BJ (cell line): ENCODE data around the gene EYA3. TPM values are rescaled to one million over a fixed set of nuclear protein-coding genes. Genes with fewer than 3 reads are reported as not detected.

Experiments used
- CTCF ChIA-PET: fragments of 350-600 bp; formaldehyde crosslinking; extraction: SDS; loops from one replicate; lab custom pipeline; 2021; ENCODE audit warnings: antibody characterized with exemption, inconsistent platforms; lab: Yijun Ruan, JAX
- POLR2A ChIA-PET: fragments of 300-600 bp; sonication (Branson Sonifier 250); formaldehyde crosslinking; extraction: SDS; loops from one replicate; lab custom pipeline; 2021; ENCODE audit warnings: antibody characterized with exemption; lab: Charles Lee
- DNase-seq: peaks from one replicate; pipeline ENCODE4 v3.0.0-alpha.2; 2011; ENCODE audit warnings: low read depth
- H3K27me3 ChIP-seq: 2 replicates; pipeline ENCODE4 v1.6.0; 2011; ENCODE audit warnings: low read length; ENCODE audit not compliant: control insufficient read depth, insufficient read depth
- H3K36me3 ChIP-seq: 2 replicates; pipeline ENCODE4 v1.5.1; 2011; ENCODE audit warnings: low read length; ENCODE audit not compliant: control insufficient read depth, insufficient read depth
- H3K4me3 ChIP-seq: 2 replicates; pipeline ENCODE4 v1.5.1; 2011; ENCODE audit warnings: low read depth, mild to moderate bottlenecking, control low read depth, low read length
- polyA plus RNA-seq: library from polyadenylated mRNA; depleted of rRNA; stranded (reverse); fragments of >200 nt; gene quantifications from 2 replicates; pipeline ENCODE4 v1.2.3, GENCODE V29; 2011; rRNA removed
- small RNA-seq: library from RNA; depleted of rRNA; stranded (forward); fragments of <200 nt; gene quantifications from one replicate; pipeline ENCODE3, GENCODE V24; 2012; ENCODE audit warnings: low replicate concordance, low read depth; ENCODE audit not compliant: insufficient read length
- TF ChIP-seq, protein P1 (sequence below): IDR thresholded peaks from 2 replicates; pipeline ENCODE4 v1.5.1; 2011; ENCODE audit warnings: low read depth, mild to moderate bottlenecking, control low read depth, inconsistent platforms, low read length, moderate library complexity; ENCODE audit not compliant: insufficient read depth

Gene EYA3
- polyA plus RNA-seq, 1 experiment, result 8.6 TPM

DNA sequence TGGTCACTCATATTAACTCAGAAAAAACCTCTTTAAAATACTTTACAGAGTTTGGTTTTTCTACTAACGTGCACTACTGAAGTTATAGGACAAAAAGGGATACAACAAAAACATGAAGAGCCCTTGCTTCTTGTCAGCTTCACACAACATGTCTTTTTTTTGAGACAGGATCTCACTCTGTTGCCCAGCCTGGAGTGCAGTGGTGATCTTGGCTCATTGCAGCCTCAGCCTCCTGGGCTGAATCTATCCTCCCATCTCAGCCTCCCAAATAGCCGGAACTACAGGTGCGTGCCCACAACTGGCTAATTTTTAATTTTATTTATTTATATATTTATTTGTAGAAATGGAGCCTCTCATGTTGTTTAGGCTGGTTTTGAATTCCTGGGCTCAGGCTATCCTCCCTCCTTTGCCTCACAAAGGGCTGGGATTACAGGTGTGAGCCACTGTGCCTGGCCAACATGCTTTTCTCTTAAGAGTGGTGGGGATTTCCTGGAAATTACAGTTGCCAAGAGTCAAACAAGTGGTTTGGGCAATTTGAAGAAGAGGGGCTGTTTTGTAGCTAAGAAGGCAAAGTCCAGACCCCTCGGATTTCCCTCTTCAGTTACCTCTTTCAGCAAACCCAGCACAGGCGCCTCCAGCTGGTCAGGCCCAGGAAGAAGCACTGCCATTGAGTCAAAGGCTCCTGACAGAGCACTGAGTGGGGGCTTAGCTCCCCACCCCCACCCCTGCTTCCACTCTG lies 160.0 kb downstream of the EYA3 start:
- TF ChIP-seq, protein P1, sequence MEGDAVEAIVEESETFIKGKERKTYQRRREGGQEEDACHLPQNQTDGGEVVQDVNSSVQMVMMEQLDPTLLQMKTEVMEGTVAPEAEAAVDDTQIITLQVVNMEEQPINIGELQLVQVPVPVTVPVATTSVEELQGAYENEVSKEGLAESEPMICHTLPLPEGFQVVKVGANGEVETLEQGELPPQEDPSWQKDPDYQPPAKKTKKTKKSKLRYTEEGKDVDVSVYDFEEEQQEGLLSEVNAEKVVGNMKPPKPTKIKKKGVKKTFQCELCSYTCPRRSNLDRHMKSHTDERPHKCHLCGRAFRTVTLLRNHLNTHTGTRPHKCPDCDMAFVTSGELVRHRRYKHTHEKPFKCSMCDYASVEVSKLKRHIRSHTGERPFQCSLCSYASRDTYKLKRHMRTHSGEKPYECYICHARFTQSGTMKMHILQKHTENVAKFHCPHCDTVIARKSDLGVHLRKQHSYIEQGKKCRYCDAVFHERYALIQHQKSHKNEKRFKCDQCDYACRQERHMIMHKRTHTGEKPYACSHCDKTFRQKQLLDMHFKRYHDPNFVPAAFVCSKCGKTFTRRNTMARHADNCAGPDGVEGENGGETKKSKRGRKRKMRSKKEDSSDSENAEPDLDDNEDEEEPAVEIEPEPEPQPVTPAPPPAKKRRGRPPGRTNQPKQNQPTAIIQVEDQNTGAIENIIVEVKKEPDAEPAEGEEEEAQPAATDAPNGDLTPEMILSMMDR, result no peak
- no peak for DNase-seq
- POLR2A ChIA-PET, result no interaction called here
- Histone ChIP-seq H3K36me3 (no peaks in the 10 kb centered on the region), H3K4me3 (no peak overlapping the region), H3K27me3 (peaks cover 3% of the 10 kb centered on the region; the same call in 1 of the 2 replicates)
- CTCF ChIA-PET, result interaction anchor here (1.2 kb wide), 1 partner anchor 13 kb away, joined by 6 read pairs; no protein-coding TSS in a partner anchor

DNA sequence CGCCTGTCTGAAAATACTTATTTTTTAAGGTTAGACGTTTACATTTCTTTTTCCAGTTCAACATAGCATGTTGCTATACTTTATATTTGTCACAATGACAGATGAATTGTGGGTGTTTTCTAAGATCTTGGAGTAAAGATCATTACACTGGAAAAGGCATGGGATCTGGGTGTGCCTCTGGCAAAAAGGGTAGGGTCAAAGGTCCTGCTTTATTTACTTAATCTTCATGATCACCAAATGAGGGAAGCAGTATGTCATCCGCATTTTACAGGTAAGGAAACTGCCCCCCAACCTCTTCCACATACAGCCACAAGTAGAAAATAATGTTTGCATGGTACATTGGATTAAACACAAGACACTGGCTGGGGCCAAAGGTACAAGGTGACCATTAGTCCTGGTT lies 166.1 kb downstream of the EYA3 start:
- Histone ChIP-seq H3K27me3 (peaks cover 3% of the 10 kb centered on the region; the same call in 1 of the 2 replicates), H3K36me3 (no peaks in the 10 kb centered on the region), H3K4me3 (no peak overlapping the region)
- TF ChIP-seq, protein P1, result no peak
- ChIA-PET POLR2A (no interaction called here), CTCF (no interaction called here)
- DNase-seq, result no peak

Small RNAs within 50 kb of the gene (small RNA-seq; reads per million reads assigned to genes)
- gene RN7SL559P, result not detected

Other genes with a start within 250 kb of the EYA3 start
- gene THEMIS2, start 216.1 kb downstream of the EYA3 start, polyA plus RNA-seq, result 2.0 and 2.4 TPM in 2 replicates
- 51.7 and 54.3 TPM in 2 replicates for gene RPA2, start 174.0 kb downstream of the EYA3 start, polyA plus RNA-seq
- 0.21 and 0.34 TPM in 2 replicates for gene SMPDL3B, start 153.6 kb downstream of the EYA3 start, polyA plus RNA-seq
- gene XKR8, start 128.6 kb downstream of the EYA3 start, polyA plus RNA-seq, result 8.6 and 13.2 TPM in 2 replicates
- gene PTAFR, start 88.1 kb upstream of the EYA3 start, polyA plus RNA-seq, result 0.10 and 0.20 TPM in 2 replicates
- gene DNAJC8, start 144.4 kb upstream of the EYA3 start, polyA plus RNA-seq, result 49.1 and 70.2 TPM in 2 replicates
- 168 and 211 TPM in 2 replicates for gene ATP5IF1, start 147.5 kb upstream of the EYA3 start, polyA plus RNA-seq
- gene SESN2, start 170.9 kb upstream of the EYA3 start, polyA plus RNA-seq, result 35.4 and 53.4 TPM in 2 replicates
- 21.2 and 23.0 TPM in 2 replicates for gene MED18, start 240.4 kb upstream of the EYA3 start, polyA plus RNA-seq